CD4-positive, alpha-beta T cell (primary cell): ENCODE measurements around the gene BRD1. TPM values are rescaled to one million over a fixed set of nuclear protein-coding genes. Genes with fewer than 3 reads are reported as not detected.

Experiments used
- ATAC-seq: fragments of 200-7000 bp; cut with Tn5 transposase; one replicate; pipeline ENCODE4 v1.10.0; 2022; ENCODE audit warnings: mild to moderate bottlenecking; ENCODE audit not compliant: poor library complexity
- CTCF ChIA-PET: fragments of 350-600 bp; sonication (Branson Sonifier 250); formaldehyde crosslinking; loops from one replicate; lab custom pipeline; 2021; ENCODE audit warnings: antibody characterized with exemption, inconsistent platforms; lab: Charles Lee
- POLR2A ChIA-PET: fragments of 350-600 bp; sonication (Branson Sonifier 250); formaldehyde crosslinking; loops from one replicate; lab custom pipeline; 2021; ENCODE audit warnings: antibody characterized with exemption, inconsistent platforms; lab: Charles Lee
- DNase-seq, 14 experiments: peaks; one replicate each; pipeline ENCODE4 v3.0.0-alpha.2; 2013 to 2020; ENCODE audit warnings: mixed read lengths in 2 of 14
- H3K27ac ChIP-seq, 2 donors: one replicate each; pipeline versions ENCODE4 v1.5.1 to v1.7.0; 2013; ENCODE audit warnings: low read length in 2 of 2, low read depth in 1 of 2, mild to moderate bottlenecking in 1 of 2
- H3K27me3 ChIP-seq, 2 experiments: 1 replicate in 1 of 2; 2 replicates in 1 of 2; pipeline versions ENCODE4 v1.6.1 to v1.7.0; 2013; ENCODE audit warnings: low read length in 2 of 2, control low read depth in 1 of 2, mild to moderate bottlenecking in 1 of 2, moderate library complexity in 1 of 2; ENCODE audit not compliant: insufficient read depth in 2 of 2, control insufficient read depth in 1 of 2
- H3K36me3 ChIP-seq: one replicate; pipeline ENCODE4 v1.6.1; 2013; ENCODE audit warnings: low read length, control low read depth; ENCODE audit not compliant: insufficient read depth
- H3K4me1 ChIP-seq: one replicate; pipeline ENCODE4 v1.6.1; 2013; ENCODE audit warnings: low read length, control low read depth; ENCODE audit not compliant: insufficient read depth
- H3K4me3 ChIP-seq: one replicate; pipeline ENCODE4 v1.5.1; 2013; ENCODE audit warnings: mild to moderate bottlenecking, low read length, moderate library complexity
- H3K9me3 ChIP-seq, 2 experiments: 1 replicate in 1 of 2; 2 replicates in 1 of 2; pipeline versions ENCODE4 v1.6.1 to v1.7.0; 2013; ENCODE audit warnings: low read length in 2 of 2, mild to moderate bottlenecking in 2 of 2, control low read depth in 1 of 2, moderate library complexity in 1 of 2; ENCODE audit not compliant: control insufficient read depth in 1 of 2, insufficient read depth in 1 of 2
- H3K27ac Mint-ChIP-seq: one replicate; pipeline ENCODE4 v1.8.0; 2020; ENCODE audit warnings: mixed read lengths
- H3K27me3 Mint-ChIP-seq: one replicate; pipeline ENCODE4 v1.8.0; 2021; ENCODE audit warnings: mixed read lengths
- H3K36me3 Mint-ChIP-seq: one replicate; pipeline ENCODE4 v1.8.0; 2021; ENCODE audit warnings: low read depth, mixed read lengths
- H3K4me1 Mint-ChIP-seq: one replicate; pipeline ENCODE4 v1.8.0; 2021; ENCODE audit warnings: low read depth, mixed read lengths
- H3K4me3 Mint-ChIP-seq: one replicate; pipeline ENCODE4 v1.8.0; 2020; ENCODE audit warnings: mild to moderate bottlenecking, mixed read lengths
- H3K9me3 Mint-ChIP-seq: one replicate; pipeline ENCODE4 v1.8.0; 2020; ENCODE audit warnings: mixed read lengths
- CTCF ChIP-seq: fragments of 200-600 bp; IDR thresholded peaks from one replicate; pipeline ENCODE4 v1.8.0; 2022; ENCODE audit warnings: antibody characterized with exemption, mild to moderate bottlenecking
- intact Hi-C, 2 experiments: fragments of 100-400 bp; cut with DNase I in 1 of 2; cut with micrococcal nuclease in 1 of 2; formaldehyde crosslinking; loops; one replicate each; pipeline versions ENCODE4 v1.15.1 to v1.9.0; 2023 to 2025; cut with DNase I, micrococcal nuclease
- total RNA-seq, 174 experiments: library from RNA in 2 of 174; stranded (reverse) in 2 of 174; gene quantifications; one replicate each; pipeline ENCODE4 v1.2.3 and lab custom pipeline; 2021 to 2026

Gene BRD1
- total RNA-seq, 2 experiments from 2014 or later = 129 to 130 TPM

- peaks cover 3% of the 10 kb centered on the region for H3K27me3 Mint-ChIP-seq
- no peak overlapping the region for H3K27ac ChIP-seq
- intact Hi-C loops = loop anchor here (5.0 to 10.0 kb wide), 2 partner anchors 45 to 67 kb away; partner anchors contain the start of genes ALG12 (in 1 of the 2) and CRELD2 (in 1 of the 2)
- H3K27ac Mint-ChIP-seq = peak overlapping the region; percentile 20
- ChIA-PET CTCF (no interaction called here), POLR2A (no interaction called here)
- H3K36me3 ChIP-seq = no peaks in the 10 kb centered on the region
- TF ChIP-seq CTCF = no peak
- no peaks in the 10 kb centered on the region for H3K9me3 Mint-ChIP-seq
- H3K4me1 ChIP-seq = peaks cover 47% of the 10 kb centered on the region
- no peaks in the 10 kb centered on the region for H3K9me3 ChIP-seq
- DNase-seq (no peak), ATAC-seq (no peak)
- H3K36me3 Mint-ChIP-seq = peaks cover 10% of the 10 kb centered on the region
- peak overlapping the region; percentile 83 for H3K4me3 Mint-ChIP-seq
- H3K4me3 ChIP-seq = peak overlapping the region; percentile 50
- no peaks in the 10 kb centered on the region for H3K27me3 ChIP-seq
- peaks cover 36% of the 10 kb centered on the region for H3K4me1 Mint-ChIP-seq
Measured at GRCh38 chr22:49850021-49850911, 22.6 kb upstream of the BRD1 start.

GRCh38 chr22:49849161-49850020 is 21.7 kb upstream of the BRD1 start:
- DNase-seq (peak in 6 of 14 experiments; percentile 25 to 58 (median 46)), ATAC-seq (no peak)
- POLR2A ChIA-PET = interaction anchor here (1.4 to 1.8 kb wide), 2 partner anchors 10 to 20 kb away, joined by 4 to 13 read pairs; no protein-coding TSS in a partner anchor
- no peak for TF ChIP-seq CTCF
- peaks cover 27% of the 10 kb centered on the region for H3K4me1 Mint-ChIP-seq
- no peaks in the 10 kb centered on the region for H3K27me3 ChIP-seq
- H3K27me3 Mint-ChIP-seq = peaks cover 3% of the 10 kb centered on the region
- no peaks in the 10 kb centered on the region for H3K9me3 ChIP-seq
- no peaks in the 10 kb centered on the region for H3K9me3 Mint-ChIP-seq
- no peak overlapping the region for H3K27ac ChIP-seq
- no peak overlapping the region for H3K27ac Mint-ChIP-seq
- intact Hi-C loops = loop anchor here (5.0 to 10.0 kb wide), 2 partner anchors 45 to 68 kb away; partner anchors contain the start of genes ALG12 (in 1 of the 2) and CRELD2 (in 1 of the 2)
- peaks cover 2% of the 10 kb centered on the region for H3K36me3 Mint-ChIP-seq
- no peaks in the 10 kb centered on the region for H3K36me3 ChIP-seq
- H3K4me1 ChIP-seq = peaks cover 39% of the 10 kb centered on the region
- peak overlapping the region; percentile 50 for H3K4me3 ChIP-seq
- H3K4me3 Mint-ChIP-seq = peak overlapping the region; percentile 77
- CTCF ChIA-PET = no interaction called here

- H3K9me3 ChIP-seq = no peaks in the 10 kb centered on the region
- no peak for ATAC-seq
- CTCF ChIA-PET = no interaction called here
- peak overlapping the region; percentile 50 for H3K4me3 ChIP-seq
- intact Hi-C loops = no loop called here
- DNase-seq = peak in 3 of 14 experiments; percentile 31 to 53 (median 47)
- H3K9me3 Mint-ChIP-seq = no peaks in the 10 kb centered on the region
- peaks cover 26% of the 10 kb centered on the region for H3K4me1 Mint-ChIP-seq
- peak overlapping the region; percentile 38 for H3K4me3 Mint-ChIP-seq
- no peaks in the 10 kb centered on the region for H3K27me3 ChIP-seq
- H3K4me1 ChIP-seq = peaks cover 37% of the 10 kb centered on the region
- H3K36me3 Mint-ChIP-seq = no peaks in the 10 kb centered on the region
- no peak for TF ChIP-seq CTCF
- no peak overlapping the region for H3K27ac ChIP-seq
- H3K27ac Mint-ChIP-seq = no peak overlapping the region
- peaks cover 3% of the 10 kb centered on the region for H3K27me3 Mint-ChIP-seq
- no peaks in the 10 kb centered on the region for H3K36me3 ChIP-seq
- POLR2A ChIA-PET = interaction anchor here (1.4 to 1.8 kb wide), 2 partner anchors 10 to 19 kb away, joined by 4 to 13 read pairs; no protein-coding TSS in a partner anchor
Measured at GRCh38 chr22:49848690-49849160, 21.1 kb upstream of the BRD1 start.
